ENCODE results near the gene CREG2. TPM values are rescaled to one million over a fixed set of nuclear protein-coding genes. Genes with fewer than 3 reads are reported as not detected.

Gene CREG2
- total RNA-seq, 1 experiment from 2014 or later: 0.21 TPM

DNA sequence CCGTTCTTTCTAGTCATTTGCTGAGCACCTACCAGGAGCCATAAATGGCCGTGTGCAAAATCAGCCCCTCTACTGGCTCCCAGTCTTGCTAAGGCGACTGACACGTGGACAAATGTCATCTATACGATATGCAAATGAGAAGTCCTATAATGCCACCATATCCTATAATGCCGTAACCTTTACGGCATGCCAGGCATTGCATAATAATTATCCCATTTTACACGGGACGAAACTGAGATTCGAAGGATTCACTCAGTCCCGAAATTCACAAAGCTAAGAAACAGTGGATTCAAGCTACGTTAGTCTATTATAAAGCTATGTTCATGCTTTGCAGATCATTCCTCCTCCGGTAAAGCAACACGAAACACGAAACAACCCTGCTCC lies 44.7 kb downstream of the CREG2 start:
- Histone ChIP-seq H3K27me3 (ENCODE audit: control insufficient read depth, insufficient read depth, low read length) (no peaks in the 10 kb centered on the region), H3K36me3 (ENCODE audit: control insufficient read depth, insufficient read depth, low read length) (no peaks in the 10 kb centered on the region), H3K27ac (ENCODE audit: low read length) (no peak overlapping the region), H3K9me3 (ENCODE audit: control insufficient read depth, insufficient read depth, low read depth, low read length) (no peaks in the 10 kb centered on the region), H3K4me3 (ENCODE audit: low read depth in 2 of 2, low read length in 2 of 2) (no peak overlapping the region), H3K4me1 (ENCODE audit: control insufficient read depth, insufficient read depth, low read length) (no peaks in the 10 kb centered on the region; the same call in 1 of the 2 replicates)
- POLR2A ChIA-PET: no interaction called here
- DNase-seq (ENCODE audit: low read depth, low spot score) (no peak), ATAC-seq (no peak)
- TF ChIP-seq, protein P1, sequence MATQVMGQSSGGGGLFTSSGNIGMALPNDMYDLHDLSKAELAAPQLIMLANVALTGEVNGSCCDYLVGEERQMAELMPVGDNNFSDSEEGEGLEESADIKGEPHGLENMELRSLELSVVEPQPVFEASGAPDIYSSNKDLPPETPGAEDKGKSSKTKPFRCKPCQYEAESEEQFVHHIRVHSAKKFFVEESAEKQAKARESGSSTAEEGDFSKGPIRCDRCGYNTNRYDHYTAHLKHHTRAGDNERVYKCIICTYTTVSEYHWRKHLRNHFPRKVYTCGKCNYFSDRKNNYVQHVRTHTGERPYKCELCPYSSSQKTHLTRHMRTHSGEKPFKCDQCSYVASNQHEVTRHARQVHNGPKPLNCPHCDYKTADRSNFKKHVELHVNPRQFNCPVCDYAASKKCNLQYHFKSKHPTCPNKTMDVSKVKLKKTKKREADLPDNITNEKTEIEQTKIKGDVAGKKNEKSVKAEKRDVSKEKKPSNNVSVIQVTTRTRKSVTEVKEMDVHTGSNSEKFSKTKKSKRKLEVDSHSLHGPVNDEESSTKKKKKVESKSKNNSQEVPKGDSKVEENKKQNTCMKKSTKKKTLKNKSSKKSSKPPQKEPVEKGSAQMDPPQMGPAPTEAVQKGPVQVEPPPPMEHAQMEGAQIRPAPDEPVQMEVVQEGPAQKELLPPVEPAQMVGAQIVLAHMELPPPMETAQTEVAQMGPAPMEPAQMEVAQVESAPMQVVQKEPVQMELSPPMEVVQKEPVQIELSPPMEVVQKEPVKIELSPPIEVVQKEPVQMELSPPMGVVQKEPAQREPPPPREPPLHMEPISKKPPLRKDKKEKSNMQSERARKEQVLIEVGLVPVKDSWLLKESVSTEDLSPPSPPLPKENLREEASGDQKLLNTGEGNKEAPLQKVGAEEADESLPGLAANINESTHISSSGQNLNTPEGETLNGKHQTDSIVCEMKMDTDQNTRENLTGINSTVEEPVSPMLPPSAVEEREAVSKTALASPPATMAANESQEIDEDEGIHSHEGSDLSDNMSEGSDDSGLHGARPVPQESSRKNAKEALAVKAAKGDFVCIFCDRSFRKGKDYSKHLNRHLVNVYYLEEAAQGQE (IDR thresholded peaks at IDR 0.05; ENCODE audit: insufficient read depth in 1 of 2, low read depth in 2 of 2, low read length in 1 of 2): no peak
- TF ChIP-seq POLR2AphosphoS5 (IDR thresholded peaks at IDR 0.05; ENCODE audit: low read depth, low read length) (no peak), CTCF (IDR thresholded peaks at IDR 0.05) (no peak), TCF7L2 (IDR thresholded peaks at IDR 0.05; ENCODE audit: low read depth, low read length) (no peak), SIN3A (IDR thresholded peaks at IDR 0.05; ENCODE audit: borderline replicate concordance, insufficient read depth, low read depth, low read length) (no peak)
- no TSS peak for BruUV-seq (replicated peaks)
- in situ Hi-C loops (cut with HindIII; ENCODE audit: low pct_unique_long_range_greater_than_20kb, low sequenced_read_pairs): no loop called here
- intact Hi-C loops (cut with micrococcal nuclease; ENCODE audit: unreplicated experiment): no loop called here
- CTCF ChIA-PET: interaction anchor here (0.9 to 1.2 kb wide), 7 partner anchors 9 to 898 kb away, joined by 3 to 8 read pairs (median 4); no protein-coding TSS in a partner anchor

DNA sequence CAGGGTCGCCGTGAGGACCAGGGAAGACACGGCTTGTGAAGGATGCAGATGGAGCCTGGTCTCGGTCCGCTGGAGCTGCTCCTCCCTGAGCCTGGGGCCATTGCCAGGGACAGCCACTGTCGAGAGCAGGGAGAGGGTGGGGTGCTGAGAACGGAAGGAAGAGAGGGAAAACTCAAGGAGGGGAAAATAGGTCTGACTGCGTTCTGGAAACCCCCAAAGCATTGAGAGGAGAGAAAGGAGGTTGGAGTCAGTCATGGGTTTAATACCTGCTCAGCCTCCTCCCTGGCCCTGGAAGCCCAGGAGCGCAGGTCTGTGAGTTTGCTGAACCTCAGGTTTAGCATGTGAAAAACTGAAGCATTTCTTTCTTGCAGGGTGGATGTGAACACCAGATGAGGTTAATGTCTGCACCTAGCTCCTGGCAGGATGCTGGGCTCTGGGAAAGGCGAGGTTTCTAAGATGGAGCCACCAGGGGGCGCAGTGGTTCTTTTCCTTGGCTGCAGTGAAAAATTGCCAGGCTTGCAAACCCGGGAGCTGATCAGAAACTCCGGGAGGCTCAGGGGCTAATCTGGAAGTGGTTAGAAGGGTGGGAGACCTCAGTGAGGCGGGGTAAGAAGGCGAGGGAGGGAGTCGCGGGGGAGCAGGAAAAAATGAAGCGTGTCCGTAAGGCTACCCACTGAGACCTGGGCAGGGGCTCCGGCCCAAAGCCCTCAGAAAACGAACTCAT lies 45.2 kb downstream of the CREG2 start:
- BruUV-seq (replicated peaks): no TSS peak
- peak; percentile 90 for ATAC-seq

More for the DNA sequence above, 45.2 kb downstream of the CREG2 start:
- H3K4me1 ChIP-seq (ENCODE audit: control insufficient read depth, insufficient read depth, low read length): no peaks in the 10 kb centered on the region; the same call in 1 of the 2 replicates
- no peaks in the 10 kb centered on the region for H3K9me3 ChIP-seq (ENCODE audit: control insufficient read depth, insufficient read depth, low read depth, low read length)
- H3K4me3 ChIP-seq (ENCODE audit: low read depth in 2 of 2, low read length in 2 of 2): no peak overlapping the region
- H3K27me3 ChIP-seq (ENCODE audit: control insufficient read depth, insufficient read depth, low read length): no peaks in the 10 kb centered on the region
- ChIA-PET CTCF (interaction anchor here (0.5 to 1.2 kb wide), 9 partner anchors 9 to 1104 kb away, joined by 3 to 8 read pairs (median 5); no protein-coding TSS in a partner anchor), POLR2A (interaction anchor here (0.6 kb wide), 1 partner anchor 465 kb away, joined by 4 read pairs; no protein-coding TSS in a partner anchor)
- no peaks in the 10 kb centered on the region for H3K36me3 ChIP-seq (ENCODE audit: control insufficient read depth, insufficient read depth, low read length)
- H3K27ac ChIP-seq (ENCODE audit: low read length): no peak overlapping the region
- in situ Hi-C loops (cut with HindIII; ENCODE audit: low pct_unique_long_range_greater_than_20kb, low sequenced_read_pairs): no loop called here
- intact Hi-C loops (cut with micrococcal nuclease; ENCODE audit: unreplicated experiment): no loop called here
- peak; percentile 39 for DNase-seq (ENCODE audit: low read depth, low spot score)
- TF ChIP-seq, protein P1 (IDR thresholded peaks at IDR 0.05; ENCODE audit: insufficient read depth in 1 of 2, low read depth in 2 of 2, low read length in 1 of 2): no peak
- no peak for TF ChIP-seq POLR2AphosphoS5 (IDR thresholded peaks at IDR 0.05; ENCODE audit: low read depth, low read length)
- TF ChIP-seq TCF7L2 (IDR thresholded peaks at IDR 0.05; ENCODE audit: low read depth, low read length): no peak
- peak; percentile 92 for TF ChIP-seq CTCF (IDR thresholded peaks at IDR 0.05)
- TF ChIP-seq SIN3A (IDR thresholded peaks at IDR 0.05; ENCODE audit: borderline replicate concordance, insufficient read depth, low read depth, low read length): no peak
